ENCODE results near the gene LRRC26. TPM values are rescaled to one million over a fixed set of nuclear protein-coding genes. Genes with fewer than 3 reads are reported as not detected.

The LRRC26 gene
- total and polyA plus RNA-seq, 2 of the 13 experiments (the other 11 are each of a cell fraction or from before 2014, with no cell fraction given) = not detected

DNA sequence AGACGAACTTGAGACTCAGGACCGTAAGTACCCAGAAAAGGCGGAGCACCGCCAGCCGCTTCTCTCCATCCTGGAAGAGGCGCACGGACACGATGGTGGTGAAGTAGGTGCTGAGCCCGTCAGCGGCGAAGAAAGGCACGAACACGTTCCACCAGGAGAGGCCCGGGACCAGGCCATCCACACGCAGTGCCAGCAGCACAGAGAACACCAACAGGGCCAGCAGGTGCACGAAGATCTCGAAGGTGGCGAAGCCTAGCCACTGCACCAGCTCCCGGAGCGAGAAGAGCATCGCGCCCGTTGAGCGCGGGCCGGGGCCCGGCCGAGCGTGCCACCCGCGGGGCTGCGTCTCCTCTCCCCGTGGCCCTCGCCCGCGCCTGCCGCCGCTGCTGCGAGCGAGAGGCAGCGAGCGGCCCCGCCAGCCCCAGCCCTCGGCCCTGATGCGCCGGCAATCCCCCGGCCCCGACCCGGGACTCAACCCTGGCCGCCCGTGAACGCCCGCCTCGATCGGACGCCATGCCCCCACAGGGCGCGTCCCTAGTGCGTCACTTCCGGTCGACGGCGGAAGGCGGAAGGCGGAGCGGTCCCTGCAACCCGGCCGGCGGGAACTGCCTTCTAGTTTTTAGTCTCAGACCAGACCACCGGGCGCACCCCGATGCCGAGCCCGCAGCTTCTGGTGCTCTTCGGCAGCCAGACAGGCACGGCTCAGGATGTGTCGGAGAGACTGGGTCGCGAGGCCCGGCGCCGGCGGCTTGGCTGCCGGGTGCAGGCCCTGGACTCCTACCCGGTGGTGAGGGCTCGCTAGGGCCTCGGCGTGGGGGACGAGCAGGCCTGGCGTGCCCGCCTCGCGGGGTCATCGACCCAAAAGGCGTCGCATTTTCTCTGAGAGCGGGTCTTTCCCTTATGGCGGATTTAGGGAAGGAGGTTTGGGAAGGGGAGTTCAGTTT, 35.5 kb upstream of the LRRC26 start, which contains the start of the genes NDOR1 and TMEM203 (continued):
- TF ChIP-seq, protein P1, sequence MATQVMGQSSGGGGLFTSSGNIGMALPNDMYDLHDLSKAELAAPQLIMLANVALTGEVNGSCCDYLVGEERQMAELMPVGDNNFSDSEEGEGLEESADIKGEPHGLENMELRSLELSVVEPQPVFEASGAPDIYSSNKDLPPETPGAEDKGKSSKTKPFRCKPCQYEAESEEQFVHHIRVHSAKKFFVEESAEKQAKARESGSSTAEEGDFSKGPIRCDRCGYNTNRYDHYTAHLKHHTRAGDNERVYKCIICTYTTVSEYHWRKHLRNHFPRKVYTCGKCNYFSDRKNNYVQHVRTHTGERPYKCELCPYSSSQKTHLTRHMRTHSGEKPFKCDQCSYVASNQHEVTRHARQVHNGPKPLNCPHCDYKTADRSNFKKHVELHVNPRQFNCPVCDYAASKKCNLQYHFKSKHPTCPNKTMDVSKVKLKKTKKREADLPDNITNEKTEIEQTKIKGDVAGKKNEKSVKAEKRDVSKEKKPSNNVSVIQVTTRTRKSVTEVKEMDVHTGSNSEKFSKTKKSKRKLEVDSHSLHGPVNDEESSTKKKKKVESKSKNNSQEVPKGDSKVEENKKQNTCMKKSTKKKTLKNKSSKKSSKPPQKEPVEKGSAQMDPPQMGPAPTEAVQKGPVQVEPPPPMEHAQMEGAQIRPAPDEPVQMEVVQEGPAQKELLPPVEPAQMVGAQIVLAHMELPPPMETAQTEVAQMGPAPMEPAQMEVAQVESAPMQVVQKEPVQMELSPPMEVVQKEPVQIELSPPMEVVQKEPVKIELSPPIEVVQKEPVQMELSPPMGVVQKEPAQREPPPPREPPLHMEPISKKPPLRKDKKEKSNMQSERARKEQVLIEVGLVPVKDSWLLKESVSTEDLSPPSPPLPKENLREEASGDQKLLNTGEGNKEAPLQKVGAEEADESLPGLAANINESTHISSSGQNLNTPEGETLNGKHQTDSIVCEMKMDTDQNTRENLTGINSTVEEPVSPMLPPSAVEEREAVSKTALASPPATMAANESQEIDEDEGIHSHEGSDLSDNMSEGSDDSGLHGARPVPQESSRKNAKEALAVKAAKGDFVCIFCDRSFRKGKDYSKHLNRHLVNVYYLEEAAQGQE (IDR thresholded peaks at IDR 0.05; ENCODE audit: borderline replicate concordance in 1 of 2, low read depth in 1 of 2, low read length in 2 of 2) = peak in 1 of 2 experiments; percentile 7; a peak in 1 of 4 replicates
- TF ChIP-seq RFX3 (CRISPR knock-in tag; IDR thresholded peaks at IDR 0.05) = no peak
- peak; percentile 87 for TF ChIP-seq MXD4 (CRISPR knock-in tag; IDR thresholded peaks at IDR 0.05)
- no peak for TF ChIP-seq TRIM24 (CRISPR knock-in tag; IDR thresholded peaks at IDR 0.05)
- TF ChIP-seq, protein P2, sequence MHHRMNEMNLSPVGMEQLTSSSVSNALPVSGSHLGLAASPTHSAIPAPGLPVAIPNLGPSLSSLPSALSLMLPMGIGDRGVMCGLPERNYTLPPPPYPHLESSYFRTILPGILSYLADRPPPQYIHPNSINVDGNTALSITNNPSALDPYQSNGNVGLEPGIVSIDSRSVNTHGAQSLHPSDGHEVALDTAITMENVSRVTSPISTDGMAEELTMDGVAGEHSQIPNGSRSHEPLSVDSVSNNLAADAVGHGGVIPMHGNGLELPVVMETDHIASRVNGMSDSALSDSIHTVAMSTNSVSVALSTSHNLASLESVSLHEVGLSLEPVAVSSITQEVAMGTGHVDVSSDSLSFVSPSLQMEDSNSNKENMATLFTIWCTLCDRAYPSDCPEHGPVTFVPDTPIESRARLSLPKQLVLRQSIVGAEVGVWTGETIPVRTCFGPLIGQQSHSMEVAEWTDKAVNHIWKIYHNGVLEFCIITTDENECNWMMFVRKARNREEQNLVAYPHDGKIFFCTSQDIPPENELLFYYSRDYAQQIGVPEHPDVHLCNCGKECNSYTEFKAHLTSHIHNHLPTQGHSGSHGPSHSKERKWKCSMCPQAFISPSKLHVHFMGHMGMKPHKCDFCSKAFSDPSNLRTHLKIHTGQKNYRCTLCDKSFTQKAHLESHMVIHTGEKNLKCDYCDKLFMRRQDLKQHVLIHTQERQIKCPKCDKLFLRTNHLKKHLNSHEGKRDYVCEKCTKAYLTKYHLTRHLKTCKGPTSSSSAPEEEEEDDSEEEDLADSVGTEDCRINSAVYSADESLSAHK (CRISPR knock-in tag; IDR thresholded peaks at IDR 0.05; ENCODE audit: borderline replicate concordance) = no peak
- TF ChIP-seq ZNF766 (CRISPR knock-in tag; IDR thresholded peaks at IDR 0.05; ENCODE audit: borderline replicate concordance) = peak; percentile 61; the same call in 1 of the 2 replicates
- 0 out of 2 replicates have a peak, but pooled peaks have one; percentile 72 for TF ChIP-seq ZFYVE20 (CRISPR knock-in tag; IDR thresholded peaks at IDR 0.05; ENCODE audit: borderline replicate concordance, low read depth)
- TF ChIP-seq ZNF232 (CRISPR knock-in tag; IDR thresholded peaks at IDR 0.05; ENCODE audit: borderline replicate concordance) = 0 out of 2 replicates have a peak, but pooled peaks have one; percentile 67
- TF ChIP-seq HOXA7 (CRISPR knock-in tag; IDR thresholded peaks at IDR 0.05) = no peak
- 0 out of 2 replicates have a peak, but pooled peaks have one; percentile 23 for TF ChIP-seq ZNF256 (CRISPR knock-in tag; conservative IDR thresholded peaks at IDR 0.05)
- peak; percentile 79 for TF ChIP-seq POLR2AphosphoS5 (IDR thresholded peaks at IDR 0.05; ENCODE audit: low read depth, low read length)
- peak; percentile 44 for TF ChIP-seq IKZF4 (CRISPR knock-in tag; IDR thresholded peaks at IDR 0.05; ENCODE audit: borderline replicate concordance, low read depth, not compliant biosample characterization)
- no peak for TF ChIP-seq PHB2 (IDR thresholded peaks at IDR 0.05; ENCODE audit: partially characterized antibody)
- peak; percentile 19; the same call in 1 of the 2 replicates for TF ChIP-seq RXRB (CRISPR knock-in tag; IDR thresholded peaks at IDR 0.05; ENCODE audit: borderline replicate concordance)
- TF ChIP-seq HIVEP1 (CRISPR knock-in tag; IDR thresholded peaks at IDR 0.05) = peak; percentile 54
- TF ChIP-seq EZH2 (conservative IDR thresholded peaks at IDR 0.05; ENCODE audit: low read depth, low read length) = no peak
- TF ChIP-seq, protein P3, sequence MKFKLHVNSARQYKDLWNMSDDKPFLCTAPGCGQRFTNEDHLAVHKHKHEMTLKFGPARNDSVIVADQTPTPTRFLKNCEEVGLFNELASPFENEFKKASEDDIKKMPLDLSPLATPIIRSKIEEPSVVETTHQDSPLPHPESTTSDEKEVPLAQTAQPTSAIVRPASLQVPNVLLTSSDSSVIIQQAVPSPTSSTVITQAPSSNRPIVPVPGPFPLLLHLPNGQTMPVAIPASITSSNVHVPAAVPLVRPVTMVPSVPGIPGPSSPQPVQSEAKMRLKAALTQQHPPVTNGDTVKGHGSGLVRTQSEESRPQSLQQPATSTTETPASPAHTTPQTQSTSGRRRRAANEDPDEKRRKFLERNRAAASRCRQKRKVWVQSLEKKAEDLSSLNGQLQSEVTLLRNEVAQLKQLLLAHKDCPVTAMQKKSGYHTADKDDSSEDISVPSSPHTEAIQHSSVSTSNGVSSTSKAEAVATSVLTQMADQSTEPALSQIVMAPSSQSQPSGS (CRISPR knock-in tag; IDR thresholded peaks at IDR 0.05) = peak; percentile 62; the same call in 1 of the 2 replicates
- no peak for TF ChIP-seq NFATC3 (CRISPR knock-in tag; IDR thresholded peaks at IDR 0.05)
- no peak for TF ChIP-seq ZNF510 (CRISPR knock-in tag; IDR thresholded peaks at IDR 0.05; ENCODE audit: low read depth)
- TF ChIP-seq PHF20 (CRISPR knock-in tag; IDR thresholded peaks at IDR 0.05) = peak; percentile 98
- 0 out of 2 replicates have a peak, but pooled peaks have one; percentile 24 for TF ChIP-seq MAFG (CRISPR knock-in tag; IDR thresholded peaks at IDR 0.05)

Data from HepG2 (cell line).